GM12892 (cell line): ENCODE data around the gene PTPN1.

Experiments
- POLR2A ChIP-seq: IDR thresholded peaks from 2 replicates; pipeline ENCODE4 v1.6.1; 2011; ENCODE audit warnings: low read depth, low read length, control low read depth
- POLR2AphosphoS5 ChIP-seq: IDR thresholded peaks from 2 replicates; pipeline ENCODE4 v1.6.1; 2011; ENCODE audit warnings: low read depth, low read length, control low read depth

GRCh38 chr20:50484271-50484976 is 25.8 kb upstream of the PTPN1 start:
- no peak for TF ChIP-seq POLR2A
- no peak for TF ChIP-seq POLR2AphosphoS5
